Osteoblast (primary cell): Measurements from ENCODE around the gene CHMP4A. TPM values are rescaled to one million over a fixed set of nuclear protein-coding genes. Genes with fewer than 3 reads are reported as not detected.

Experiments used
- DNase-seq: peaks from one replicate; pipeline ENCODE4 v3.0.0; 2011; ENCODE audit warnings: low spot score, mixed read lengths; ENCODE audit not compliant: insufficient read length; ENCODE audit errors: missing footprints
- H2AFZ ChIP-seq: 2 replicates; pipeline ENCODE4 v1.6.0; 2011; ENCODE audit warnings: mild to moderate bottlenecking, low read length
- H3K27ac ChIP-seq: 2 replicates; pipeline ENCODE4 v1.5.1; 2011; ENCODE audit warnings: mild to moderate bottlenecking, low read depth, low read length, moderate library complexity
- H3K27me3 ChIP-seq: 2 replicates; pipeline ENCODE4 v1.6.0; 2012; ENCODE audit warnings: mild to moderate bottlenecking, control low read depth, inconsistent platforms, low read length, moderate library complexity; ENCODE audit not compliant: insufficient read depth
- H3K36me3 ChIP-seq: 2 replicates; pipeline ENCODE4 v1.5.1; 2011; ENCODE audit warnings: mild to moderate bottlenecking, low read length, control low read depth, moderate library complexity; ENCODE audit not compliant: insufficient read depth
- H3K4me1 ChIP-seq: 2 replicates; pipeline ENCODE4 v1.5.1; 2011; ENCODE audit warnings: mild to moderate bottlenecking, low read length, control low read depth, moderate library complexity; ENCODE audit not compliant: insufficient read depth
- H3K4me2 ChIP-seq: 2 replicates; pipeline ENCODE4 v1.6.0; 2011; ENCODE audit warnings: mild to moderate bottlenecking, low read length; ENCODE audit not compliant: insufficient read depth
- H3K4me3 ChIP-seq: fragments of 200-600 bp; sonication (generic); 3 replicates; pipeline ENCODE4 v1.5.1; 2012; ENCODE audit warnings: mild to moderate bottlenecking, low read length, inconsistent platforms; ENCODE audit not compliant: insufficient read depth
- H3K79me2 ChIP-seq: 2 replicates; pipeline ENCODE4 v1.6.0; 2012; ENCODE audit warnings: mild to moderate bottlenecking, low read length, control low read depth, inconsistent platforms; ENCODE audit not compliant: insufficient read depth
- H3K9me3 ChIP-seq: 2 replicates; pipeline ENCODE4 v1.5.1; 2011; ENCODE audit warnings: low read depth, low read length, control low read depth
- H4K20me1 ChIP-seq: 2 replicates; pipeline ENCODE4 v1.6.0; 2012; ENCODE audit warnings: mild to moderate bottlenecking, low read length, control low read depth; ENCODE audit not compliant: insufficient read depth
- total RNA-seq: library from RNA; depleted of rRNA; stranded (reverse); fragments of >200 nt; gene quantifications from 2 replicates; pipeline ENCODE4 v1.2.3, GENCODE V29; 2012
- TF ChIP-seq, protein P1 (sequence below): IDR thresholded peaks from 2 replicates; pipeline ENCODE4 v1.5.1; 2011; ENCODE audit warnings: mild to moderate bottlenecking, low read depth, low read length, moderate library complexity; ENCODE audit errors: extremely low read depth

The CHMP4A gene
- total RNA-seq, 1 donor: 19.2 TPM

DNA sequence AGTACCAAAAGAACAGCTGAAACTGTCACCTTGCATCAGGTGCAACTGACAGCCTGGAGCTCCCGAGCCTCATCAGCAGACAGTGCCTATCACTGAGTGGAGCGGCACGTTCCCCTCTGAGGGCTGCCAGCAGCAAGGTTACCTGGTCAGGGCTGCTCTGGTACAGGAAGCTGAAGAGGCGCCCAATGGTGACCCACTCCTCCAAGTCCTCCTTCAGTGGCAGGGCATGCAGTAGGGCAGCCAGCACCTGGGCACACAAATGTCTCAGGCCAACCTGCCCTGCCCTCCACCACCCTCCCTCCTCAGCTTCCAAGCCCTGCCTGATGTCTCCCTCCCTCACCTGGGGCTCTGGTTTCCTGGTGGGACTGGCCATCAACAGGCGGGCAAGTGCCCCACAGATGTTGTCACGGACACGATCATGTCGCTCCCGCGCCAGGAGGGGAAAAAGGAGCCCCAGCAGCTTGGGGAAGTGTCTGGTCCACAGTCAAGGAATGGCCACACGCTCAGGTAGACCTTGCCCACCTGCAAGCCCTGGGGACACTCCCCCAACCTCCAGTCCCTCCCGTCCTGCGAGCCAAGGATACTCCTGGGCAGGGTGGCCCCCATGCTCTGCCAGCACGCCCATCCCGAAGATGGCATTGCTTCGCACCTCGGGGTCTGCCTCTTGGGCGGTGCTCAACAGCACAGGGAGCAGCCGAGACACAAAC lies 31.8 kb downstream of the CHMP4A start:
- Histone ChIP-seq H3K4me1 (peaks cover 7% of the 10 kb centered on the region), H3K27ac (no peak overlapping the region), H3K27me3 (no peaks in the 10 kb centered on the region), H3K36me3 (peaks cover 83% of the 10 kb centered on the region), H3K4me3 (no peak overlapping the region), H2AFZ (no peak overlapping the region), H4K20me1 (no peaks in the 10 kb centered on the region), H3K4me2 (no peak overlapping the region), H3K79me2 (peaks cover 8% of the 10 kb centered on the region), H3K9me3 (no peaks in the 10 kb centered on the region)
- TF ChIP-seq, protein P1, sequence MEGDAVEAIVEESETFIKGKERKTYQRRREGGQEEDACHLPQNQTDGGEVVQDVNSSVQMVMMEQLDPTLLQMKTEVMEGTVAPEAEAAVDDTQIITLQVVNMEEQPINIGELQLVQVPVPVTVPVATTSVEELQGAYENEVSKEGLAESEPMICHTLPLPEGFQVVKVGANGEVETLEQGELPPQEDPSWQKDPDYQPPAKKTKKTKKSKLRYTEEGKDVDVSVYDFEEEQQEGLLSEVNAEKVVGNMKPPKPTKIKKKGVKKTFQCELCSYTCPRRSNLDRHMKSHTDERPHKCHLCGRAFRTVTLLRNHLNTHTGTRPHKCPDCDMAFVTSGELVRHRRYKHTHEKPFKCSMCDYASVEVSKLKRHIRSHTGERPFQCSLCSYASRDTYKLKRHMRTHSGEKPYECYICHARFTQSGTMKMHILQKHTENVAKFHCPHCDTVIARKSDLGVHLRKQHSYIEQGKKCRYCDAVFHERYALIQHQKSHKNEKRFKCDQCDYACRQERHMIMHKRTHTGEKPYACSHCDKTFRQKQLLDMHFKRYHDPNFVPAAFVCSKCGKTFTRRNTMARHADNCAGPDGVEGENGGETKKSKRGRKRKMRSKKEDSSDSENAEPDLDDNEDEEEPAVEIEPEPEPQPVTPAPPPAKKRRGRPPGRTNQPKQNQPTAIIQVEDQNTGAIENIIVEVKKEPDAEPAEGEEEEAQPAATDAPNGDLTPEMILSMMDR: no peak
- DNase-seq: peak; percentile 5

DNA sequence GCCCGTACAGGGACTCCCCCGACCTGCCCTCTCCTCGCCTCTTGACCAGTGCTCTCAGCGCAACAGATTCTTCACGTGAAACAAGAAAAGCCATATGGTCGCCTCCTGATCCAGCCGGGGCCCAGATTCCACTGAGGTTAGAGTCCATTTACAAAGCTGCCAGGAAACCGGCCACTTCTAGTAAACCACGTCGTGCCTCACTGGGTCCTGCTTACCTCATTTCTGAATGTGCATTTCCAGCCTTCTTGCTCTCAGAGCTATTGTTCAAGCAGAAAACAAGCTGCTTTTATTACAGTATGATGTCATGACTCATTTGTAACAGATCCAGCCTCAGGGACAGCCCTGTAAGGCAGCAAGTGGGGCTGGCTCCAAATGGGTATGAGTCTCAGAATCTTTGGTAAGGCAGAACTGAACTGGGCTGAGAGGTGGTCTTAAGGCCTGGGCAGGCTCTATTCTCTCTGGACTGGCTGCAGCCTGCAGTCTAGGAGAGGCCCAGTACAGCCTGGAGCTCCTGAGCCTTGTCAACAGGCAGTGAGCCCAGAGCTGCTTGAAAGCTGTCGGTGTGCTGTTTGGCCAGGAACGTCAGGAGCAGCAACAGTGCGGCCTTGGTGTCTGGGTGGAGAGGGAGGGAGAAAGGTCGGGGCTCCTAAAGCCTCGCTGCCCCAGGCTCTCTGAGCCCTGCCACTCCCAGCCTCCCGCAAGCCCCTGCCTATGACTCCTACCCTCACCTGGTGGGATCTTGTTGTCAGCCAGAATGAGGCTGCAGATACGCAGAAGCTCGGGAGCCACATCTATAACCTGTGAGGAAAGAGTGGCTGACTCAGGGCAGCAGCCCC lies 33.1 kb downstream of the CHMP4A start:
- Histone ChIP-seq H3K27ac (peak overlapping the region; percentile 72), H3K27me3 (no peaks in the 10 kb centered on the region), H3K4me1 (peaks cover 7% of the 10 kb centered on the region), H3K4me2 (no peak overlapping the region), H3K79me2 (no peaks in the 10 kb centered on the region), H3K9me3 (no peaks in the 10 kb centered on the region), H3K36me3 (peaks cover 70% of the 10 kb centered on the region), H3K4me3 (no peak overlapping the region), H2AFZ (no peak overlapping the region), H4K20me1 (no peaks in the 10 kb centered on the region)
- peak; percentile 93 for DNase-seq
- TF ChIP-seq, protein P1: no peak

DNA sequence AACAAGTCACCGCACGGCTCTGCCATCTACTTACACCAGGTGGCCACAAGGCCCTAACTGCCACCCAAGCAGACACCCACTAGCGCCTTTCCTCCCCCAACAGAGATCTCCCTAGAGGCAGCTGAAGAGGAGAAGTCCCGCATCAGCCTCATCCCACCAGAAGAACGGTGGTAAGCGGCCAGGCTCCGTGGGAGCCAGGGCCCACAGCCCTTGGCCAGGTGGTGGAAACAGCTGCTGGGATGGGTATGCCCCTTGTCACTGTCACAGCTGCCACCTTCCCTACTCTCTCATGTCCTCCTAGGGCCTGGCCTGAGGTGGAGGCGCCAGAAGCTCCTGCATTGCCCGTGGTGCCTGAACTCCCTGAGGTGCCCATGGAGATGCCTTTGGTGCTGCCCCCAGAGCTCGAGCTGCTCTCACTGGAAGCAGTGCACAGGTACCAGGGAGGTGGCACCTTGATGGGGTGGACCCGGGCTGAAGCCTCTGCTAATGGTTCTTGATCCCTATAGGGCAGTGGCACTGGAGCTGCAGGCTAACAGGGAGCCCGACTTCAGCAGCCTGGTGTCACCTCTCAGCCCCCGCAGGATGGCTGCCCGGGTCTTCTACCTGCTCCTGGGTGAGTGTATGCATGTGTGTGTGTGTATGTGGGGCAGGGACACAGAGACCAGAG lies 33.9 kb downstream of the CHMP4A start:
- Histone ChIP-seq H3K36me3 (peaks cover 64% of the 10 kb centered on the region), H3K4me1 (peaks cover 7% of the 10 kb centered on the region)
- TF ChIP-seq, protein P1: no peak

More for the DNA sequence above, 33.9 kb downstream of the CHMP4A start:
- Histone ChIP-seq H4K20me1 (no peaks in the 10 kb centered on the region), H3K27me3 (no peaks in the 10 kb centered on the region), H3K79me2 (no peaks in the 10 kb centered on the region), H3K9me3 (no peaks in the 10 kb centered on the region), H3K27ac (peak overlapping the region; percentile 72), H3K4me2 (no peak overlapping the region), H3K4me3 (no peak overlapping the region), H2AFZ (no peak overlapping the region)
- peak; percentile 19 for DNase-seq
